Calu3 (cell line): ENCODE measurements around the gene DPEP3. TPM values are rescaled to one million over a fixed set of nuclear protein-coding genes. Genes with fewer than 3 reads are reported as not detected.

Experiments used
- BruUV-seq: library from RNA; stranded (reverse); fragments of 400-500 nt; replicated peaks from 2 replicates; lab custom pipeline; 2021; lab: Mats Ljungman, UMichigan
- CTCF ChIA-PET: fragments of 300-600 bp; sonication (Branson Sonifier 250); formaldehyde crosslinking; loops from one replicate; lab custom pipeline; 2022; ENCODE audit warnings: antibody characterized with exemption; lab: Charles Lee
- DNase-seq: peaks from one replicate; pipeline ENCODE4 v3.0.0; 2022
- H3K27ac Mint-ChIP-seq: one replicate; pipeline ENCODE4 v1.8.0; 2022; ENCODE audit warnings: mixed read lengths; ENCODE audit not compliant: unreplicated experiment
- H3K27me3 Mint-ChIP-seq: one replicate; pipeline ENCODE4 v1.8.0; 2022; ENCODE audit warnings: mixed read lengths; ENCODE audit not compliant: unreplicated experiment
- H3K36me3 Mint-ChIP-seq: one replicate; pipeline ENCODE4 v1.8.0; 2022; ENCODE audit warnings: mild to moderate bottlenecking, moderate library complexity, mixed read lengths; ENCODE audit not compliant: insufficient read depth, unreplicated experiment
- H3K4me1 Mint-ChIP-seq: one replicate; pipeline ENCODE4 v1.8.0; 2022; ENCODE audit warnings: mild to moderate bottlenecking, low read depth, mixed read lengths; ENCODE audit not compliant: unreplicated experiment
- H3K4me3 Mint-ChIP-seq: one replicate; pipeline ENCODE4 v1.8.0; 2022; ENCODE audit warnings: mild to moderate bottlenecking, low read depth, moderate library complexity, mixed read lengths; ENCODE audit not compliant: unreplicated experiment
- H3K9me3 Mint-ChIP-seq: one replicate; pipeline ENCODE4 v1.8.0; 2022; ENCODE audit warnings: low read depth, mixed read lengths; ENCODE audit not compliant: unreplicated experiment
- intact Hi-C: fragments of 100-400 bp; cut with micrococcal nuclease; formaldehyde crosslinking; loops from one replicate; pipeline ENCODE4 v1.10.0; 2022; ENCODE audit not compliant: unreplicated experiment
- total RNA-seq: library from RNA; stranded (reverse); gene quantifications from 2 replicates; pipeline ENCODE4 v1.2.3, GENCODE V29; 2022
- TF ChIP-seq, protein P1 (sequence below): fragments of 200-600 bp; IDR thresholded peaks from one replicate; pipeline ENCODE4 v1.8.0; 2022; ENCODE audit warnings: antibody characterized with exemption; ENCODE audit not compliant: unreplicated experiment

Gene DPEP3
- total RNA-seq, 1 experiment from 2014 or later, result not detected

DNA sequence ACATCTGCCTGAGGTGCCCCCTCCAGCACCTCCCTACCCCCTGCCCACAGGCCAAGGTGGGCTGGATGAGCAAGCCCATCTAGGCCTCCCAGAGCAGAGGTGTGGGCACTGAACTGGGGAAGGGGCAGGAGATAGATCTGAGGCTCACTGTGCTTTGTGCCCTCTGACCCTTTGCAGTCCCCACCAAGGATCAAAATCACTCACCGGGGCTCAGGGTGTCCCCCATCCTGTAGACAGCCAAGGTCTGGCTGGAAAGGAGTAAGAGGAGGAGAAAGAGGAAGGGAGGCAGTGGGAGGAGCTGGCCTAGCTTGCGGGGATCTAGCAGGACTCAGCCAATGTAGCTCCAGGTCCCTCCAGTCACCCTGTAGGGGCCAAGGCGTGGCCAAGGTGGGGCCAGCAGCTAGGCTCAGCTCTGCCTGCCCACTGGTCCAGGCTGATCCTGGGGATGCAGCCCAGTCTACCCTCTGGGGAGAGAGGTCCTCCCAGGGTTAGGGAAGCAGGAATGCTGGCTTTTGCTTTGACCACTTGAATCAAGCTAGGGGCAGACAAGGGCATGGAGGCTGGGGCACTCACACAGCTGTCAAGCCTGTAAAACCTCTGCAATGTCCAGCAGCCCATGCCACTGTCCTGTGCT, 13.6 kb downstream of the DPEP3 start:
- no peak for DNase-seq
- peaks cover 36% of the 10 kb centered on the region for H3K36me3 Mint-ChIP-seq
- BruUV-seq, result no TSS peak
- no peaks in the 10 kb centered on the region for H3K9me3 Mint-ChIP-seq
- CTCF ChIA-PET, result no interaction called here
- H3K4me3 Mint-ChIP-seq, result peak overlapping the region; percentile 85
- no peaks in the 10 kb centered on the region for H3K27me3 Mint-ChIP-seq
- peaks cover 23% of the 10 kb centered on the region for H3K4me1 Mint-ChIP-seq
- no peak overlapping the region for H3K27ac Mint-ChIP-seq
- intact Hi-C loops, result no loop called here
- TF ChIP-seq, protein P1, sequence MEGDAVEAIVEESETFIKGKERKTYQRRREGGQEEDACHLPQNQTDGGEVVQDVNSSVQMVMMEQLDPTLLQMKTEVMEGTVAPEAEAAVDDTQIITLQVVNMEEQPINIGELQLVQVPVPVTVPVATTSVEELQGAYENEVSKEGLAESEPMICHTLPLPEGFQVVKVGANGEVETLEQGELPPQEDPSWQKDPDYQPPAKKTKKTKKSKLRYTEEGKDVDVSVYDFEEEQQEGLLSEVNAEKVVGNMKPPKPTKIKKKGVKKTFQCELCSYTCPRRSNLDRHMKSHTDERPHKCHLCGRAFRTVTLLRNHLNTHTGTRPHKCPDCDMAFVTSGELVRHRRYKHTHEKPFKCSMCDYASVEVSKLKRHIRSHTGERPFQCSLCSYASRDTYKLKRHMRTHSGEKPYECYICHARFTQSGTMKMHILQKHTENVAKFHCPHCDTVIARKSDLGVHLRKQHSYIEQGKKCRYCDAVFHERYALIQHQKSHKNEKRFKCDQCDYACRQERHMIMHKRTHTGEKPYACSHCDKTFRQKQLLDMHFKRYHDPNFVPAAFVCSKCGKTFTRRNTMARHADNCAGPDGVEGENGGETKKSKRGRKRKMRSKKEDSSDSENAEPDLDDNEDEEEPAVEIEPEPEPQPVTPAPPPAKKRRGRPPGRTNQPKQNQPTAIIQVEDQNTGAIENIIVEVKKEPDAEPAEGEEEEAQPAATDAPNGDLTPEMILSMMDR, result no peak

DNA sequence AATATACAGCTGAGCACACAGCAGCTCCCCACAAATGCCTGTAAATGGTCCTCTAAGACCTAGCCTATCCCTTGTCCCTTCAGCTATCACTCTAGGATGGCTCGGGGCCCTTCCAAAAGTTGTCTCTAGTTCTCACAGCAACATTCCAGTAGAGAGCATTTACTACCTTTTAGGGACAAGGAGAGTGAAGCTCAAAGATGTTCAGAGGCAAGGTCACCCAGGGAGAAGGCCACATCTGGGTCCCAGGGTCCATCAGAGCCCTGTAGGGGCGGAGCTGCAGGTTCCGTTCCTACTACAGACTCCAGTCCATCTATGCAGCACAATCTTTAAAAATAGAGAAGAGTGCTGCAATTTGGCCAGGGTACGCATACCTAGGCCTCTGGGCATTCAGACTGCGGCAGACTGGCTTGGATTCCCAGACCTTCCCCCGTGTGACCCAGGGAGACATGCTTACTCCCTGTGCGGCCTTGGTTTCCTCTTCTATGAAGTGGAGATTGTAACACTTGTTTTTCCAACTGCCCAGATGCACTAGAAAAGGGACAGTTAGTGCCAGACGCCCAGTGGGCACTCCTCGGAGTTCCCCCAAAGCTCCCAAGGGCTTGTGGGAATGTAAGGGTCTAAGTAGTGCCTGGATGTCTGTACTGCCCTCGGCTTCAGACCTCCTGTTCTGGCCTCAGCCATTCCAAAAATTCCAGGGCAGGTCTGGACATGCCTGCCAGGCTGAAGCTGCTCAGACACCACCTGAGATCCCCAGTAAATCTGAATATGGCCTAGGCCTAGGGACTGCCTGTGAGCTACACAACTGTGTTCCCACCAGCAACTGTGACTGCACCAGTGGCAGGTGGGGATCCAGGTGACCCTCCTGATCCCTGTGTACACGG, 14.4 kb downstream of the DPEP3 start:
- Mint-ChIP-seq H3K4me3 (no peak overlapping the region), H3K36me3 (peaks cover 42% of the 10 kb centered on the region), H3K27ac (no peak overlapping the region), H3K4me1 (peaks cover 23% of the 10 kb centered on the region), H3K9me3 (no peaks in the 10 kb centered on the region), H3K27me3 (no peaks in the 10 kb centered on the region)
- BruUV-seq, result no TSS peak
- intact Hi-C loops, result no loop called here
- CTCF ChIA-PET, result no interaction called here
- TF ChIP-seq, protein P1, result no peak
- DNase-seq, result no peak

DNA sequence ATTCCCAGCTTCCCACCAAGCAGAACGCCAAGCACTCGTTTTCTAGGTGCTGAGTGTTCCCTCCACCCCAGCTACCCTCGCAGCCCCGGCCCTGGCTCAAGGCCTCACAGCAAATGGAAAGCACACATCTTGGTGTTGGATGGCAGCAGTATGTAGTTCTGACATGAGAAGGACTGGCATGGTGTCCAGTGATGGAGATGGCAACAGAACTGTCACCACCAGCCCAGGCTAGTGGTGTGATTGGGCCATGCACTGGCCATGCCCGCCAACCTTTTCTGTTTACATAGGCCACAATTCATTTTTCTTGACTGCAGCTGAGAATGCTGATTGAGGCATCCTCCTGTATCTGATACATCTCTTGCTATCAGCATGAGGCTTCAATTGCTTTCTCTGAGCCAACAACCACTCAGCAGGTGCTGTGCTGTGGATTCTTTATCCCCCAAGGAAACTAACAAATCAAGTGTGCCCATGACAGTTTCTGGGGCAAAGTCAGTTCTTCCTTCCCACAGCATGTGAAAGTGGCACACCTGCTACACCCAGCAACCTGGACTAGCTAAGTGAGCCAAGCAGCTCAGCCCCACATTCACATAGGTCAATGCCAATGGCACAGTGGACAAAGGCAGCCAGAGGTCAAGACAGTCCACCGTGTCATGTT, 15.7 kb downstream of the DPEP3 start:
- peaks cover 19% of the 10 kb centered on the region for H3K4me1 Mint-ChIP-seq
- intact Hi-C loops, result no loop called here
- no peak overlapping the region for H3K27ac Mint-ChIP-seq
- DNase-seq, result no peak
- BruUV-seq, result no TSS peak
- no peak overlapping the region for H3K4me3 Mint-ChIP-seq
- H3K27me3 Mint-ChIP-seq, result no peaks in the 10 kb centered on the region
- TF ChIP-seq, protein P1, result no peak
- CTCF ChIA-PET, result no interaction called here
- H3K36me3 Mint-ChIP-seq, result peaks cover 38% of the 10 kb centered on the region
- H3K9me3 Mint-ChIP-seq, result no peaks in the 10 kb centered on the region

DNA sequence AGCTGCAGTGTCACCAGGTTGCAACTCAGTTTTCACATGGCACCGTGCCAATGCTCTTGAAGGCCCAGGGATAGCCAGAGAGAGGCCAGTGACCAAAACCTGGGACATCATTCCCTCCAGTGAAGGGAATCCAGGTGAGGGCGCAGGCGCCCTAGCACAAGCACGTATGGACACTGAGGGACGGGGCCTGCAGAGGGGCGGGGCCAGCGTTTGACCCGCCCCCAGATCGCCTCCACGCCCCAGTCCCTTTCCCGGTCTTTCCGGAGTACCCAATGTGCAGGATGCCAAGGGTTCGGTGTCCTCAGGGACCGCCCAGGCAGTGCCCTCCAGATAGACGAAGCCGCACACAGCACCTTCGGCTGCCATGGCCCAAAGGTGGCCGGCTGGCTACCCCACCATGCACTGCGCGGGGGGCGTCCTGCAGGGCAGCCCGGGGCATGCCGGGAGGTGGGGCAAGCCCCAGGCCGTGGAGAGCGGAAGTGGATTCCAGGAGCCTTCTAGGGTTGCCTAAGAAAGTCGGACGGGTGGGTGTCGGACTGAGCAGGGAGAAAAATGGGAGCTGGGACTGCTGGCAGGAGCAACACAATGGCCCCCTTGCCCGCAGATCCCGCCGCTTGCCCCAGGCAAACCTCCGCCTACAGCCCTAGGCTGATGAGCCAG, 16.5 kb downstream of the DPEP3 start:
- BruUV-seq, result no TSS peak
- DNase-seq, result no peak
- CTCF ChIA-PET, result no interaction called here
- Mint-ChIP-seq H3K27me3 (no peaks in the 10 kb centered on the region), H3K4me3 (no peak overlapping the region), H3K27ac (no peak overlapping the region), H3K9me3 (no peaks in the 10 kb centered on the region), H3K36me3 (peaks cover 30% of the 10 kb centered on the region), H3K4me1 (peaks cover 11% of the 10 kb centered on the region)
- intact Hi-C loops, result no loop called here
- TF ChIP-seq, protein P1, result no peak
